ENCODE data around the gene SYT9.

DNA sequence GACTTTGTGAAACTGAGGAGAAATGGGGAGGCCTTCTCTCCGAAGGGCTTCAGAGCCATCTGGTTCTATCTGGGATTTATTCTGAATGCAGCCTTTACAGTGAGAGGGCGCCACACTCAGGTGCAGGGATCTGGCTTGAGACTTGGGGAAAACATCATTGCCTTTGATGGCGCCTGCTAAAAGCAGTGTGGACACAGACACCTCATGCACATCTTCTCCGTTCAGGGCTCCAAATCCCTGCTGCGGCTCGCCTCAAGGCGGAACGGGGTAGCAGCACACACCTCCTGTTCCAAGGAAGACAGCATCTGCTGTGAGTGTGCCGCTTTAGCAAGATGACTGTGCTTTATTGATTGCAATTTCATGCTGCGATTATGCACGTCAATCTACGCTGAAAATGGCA is 196.5 kb downstream of the SYT9 start:
- TF ChIP-seq, protein P1, sequence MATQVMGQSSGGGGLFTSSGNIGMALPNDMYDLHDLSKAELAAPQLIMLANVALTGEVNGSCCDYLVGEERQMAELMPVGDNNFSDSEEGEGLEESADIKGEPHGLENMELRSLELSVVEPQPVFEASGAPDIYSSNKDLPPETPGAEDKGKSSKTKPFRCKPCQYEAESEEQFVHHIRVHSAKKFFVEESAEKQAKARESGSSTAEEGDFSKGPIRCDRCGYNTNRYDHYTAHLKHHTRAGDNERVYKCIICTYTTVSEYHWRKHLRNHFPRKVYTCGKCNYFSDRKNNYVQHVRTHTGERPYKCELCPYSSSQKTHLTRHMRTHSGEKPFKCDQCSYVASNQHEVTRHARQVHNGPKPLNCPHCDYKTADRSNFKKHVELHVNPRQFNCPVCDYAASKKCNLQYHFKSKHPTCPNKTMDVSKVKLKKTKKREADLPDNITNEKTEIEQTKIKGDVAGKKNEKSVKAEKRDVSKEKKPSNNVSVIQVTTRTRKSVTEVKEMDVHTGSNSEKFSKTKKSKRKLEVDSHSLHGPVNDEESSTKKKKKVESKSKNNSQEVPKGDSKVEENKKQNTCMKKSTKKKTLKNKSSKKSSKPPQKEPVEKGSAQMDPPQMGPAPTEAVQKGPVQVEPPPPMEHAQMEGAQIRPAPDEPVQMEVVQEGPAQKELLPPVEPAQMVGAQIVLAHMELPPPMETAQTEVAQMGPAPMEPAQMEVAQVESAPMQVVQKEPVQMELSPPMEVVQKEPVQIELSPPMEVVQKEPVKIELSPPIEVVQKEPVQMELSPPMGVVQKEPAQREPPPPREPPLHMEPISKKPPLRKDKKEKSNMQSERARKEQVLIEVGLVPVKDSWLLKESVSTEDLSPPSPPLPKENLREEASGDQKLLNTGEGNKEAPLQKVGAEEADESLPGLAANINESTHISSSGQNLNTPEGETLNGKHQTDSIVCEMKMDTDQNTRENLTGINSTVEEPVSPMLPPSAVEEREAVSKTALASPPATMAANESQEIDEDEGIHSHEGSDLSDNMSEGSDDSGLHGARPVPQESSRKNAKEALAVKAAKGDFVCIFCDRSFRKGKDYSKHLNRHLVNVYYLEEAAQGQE (IDR thresholded peaks at IDR 0.05; ENCODE audit: borderline replicate concordance) = no peak
- TF ChIP-seq RAD21 (conservative IDR thresholded peaks at IDR 0.05) (no peak), POLR2AphosphoS5 (IDR thresholded peaks at IDR 0.05) (no peak), TAF1 (IDR thresholded peaks at IDR 0.05; ENCODE audit: low read depth) (no peak), EZH2 (IDR thresholded peaks at IDR 0.05; ENCODE audit: borderline replicate concordance, insufficient read depth, low read length, poor library complexity, severe bottlenecking) (no peak), SMC3 (conservative IDR thresholded peaks at IDR 0.05; ENCODE audit: poor library complexity) (no peak)
- TF ChIP-seq, protein P2, sequence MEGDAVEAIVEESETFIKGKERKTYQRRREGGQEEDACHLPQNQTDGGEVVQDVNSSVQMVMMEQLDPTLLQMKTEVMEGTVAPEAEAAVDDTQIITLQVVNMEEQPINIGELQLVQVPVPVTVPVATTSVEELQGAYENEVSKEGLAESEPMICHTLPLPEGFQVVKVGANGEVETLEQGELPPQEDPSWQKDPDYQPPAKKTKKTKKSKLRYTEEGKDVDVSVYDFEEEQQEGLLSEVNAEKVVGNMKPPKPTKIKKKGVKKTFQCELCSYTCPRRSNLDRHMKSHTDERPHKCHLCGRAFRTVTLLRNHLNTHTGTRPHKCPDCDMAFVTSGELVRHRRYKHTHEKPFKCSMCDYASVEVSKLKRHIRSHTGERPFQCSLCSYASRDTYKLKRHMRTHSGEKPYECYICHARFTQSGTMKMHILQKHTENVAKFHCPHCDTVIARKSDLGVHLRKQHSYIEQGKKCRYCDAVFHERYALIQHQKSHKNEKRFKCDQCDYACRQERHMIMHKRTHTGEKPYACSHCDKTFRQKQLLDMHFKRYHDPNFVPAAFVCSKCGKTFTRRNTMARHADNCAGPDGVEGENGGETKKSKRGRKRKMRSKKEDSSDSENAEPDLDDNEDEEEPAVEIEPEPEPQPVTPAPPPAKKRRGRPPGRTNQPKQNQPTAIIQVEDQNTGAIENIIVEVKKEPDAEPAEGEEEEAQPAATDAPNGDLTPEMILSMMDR (IDR thresholded peaks at IDR 0.05; ENCODE audit: poor library complexity, severe bottlenecking) = no peak
